T47D (cell line): ENCODE results near the gene SELPLG.
"Not testable (repeated sequence)": the region's sequence is repeated elsewhere in the genome, so short reads cannot be mapped to it uniquely, and the experiment has no call there.

Source experiments
- DNase-seq, 2 experiments: peaks; one replicate each; pipeline versions ENCODE4 v3.0.0 to v3.0.0-alpha.2; 2011 to 2012; ENCODE audit warnings: low read depth in 1 of 2, low spot score in 1 of 2
- JUND ChIP-seq: IDR thresholded peaks from 2 replicates; pipeline ENCODE4 v1.6.1; 2012; ENCODE audit warnings: low read depth
- in situ Hi-C: cut with HindIII; loops from 2 replicates; pipeline ENCODE4 v1.10.0; 2016; ENCODE audit warnings: low sequenced_read_pairs, low pct_unique_long_range_greater_than_20kb

The SELPLG gene

GRCh38 chr12:108577458-108577857 is 56.2 kb downstream of the SELPLG start:
- in situ Hi-C loops, result no loop called here
- no peak for TF ChIP-seq JUND
- DNase-seq, result no peak

GRCh38 chr12:108576660-108577234 is 56.9 kb downstream of the SELPLG start:
- TF ChIP-seq JUND, result no peak
- in situ Hi-C loops, result no loop called here
- DNase-seq, result no peak

- in situ Hi-C loops, result no loop called here
- TF ChIP-seq JUND, result no peak
- DNase-seq, result no peak
These were observed 58.3 kb downstream of the SELPLG start for GRCh38 chr12:108575199-108575912.

- in situ Hi-C loops, DNase-seq: not testable (repeated sequence)
These were observed 59.4 kb downstream of the SELPLG start for GRCh38 chr12:108574276-108574675.

- no peak for DNase-seq
- TF ChIP-seq JUND, result no peak
- in situ Hi-C loops, result no loop called here
These were observed 60.4 kb downstream of the SELPLG start for GRCh38 chr12:108573317-108573716.

- in situ Hi-C loops, result no loop called here
These were observed 61.4 kb downstream of the SELPLG start for GRCh38 chr12:108572166-108572790.

More at GRCh38 chr12:108572166-108572790, 61.4 kb downstream of the SELPLG start:
- TF ChIP-seq JUND, result no peak
- DNase-seq, result no peak
